ENCODE results near the gene TTC27.

The TTC27 gene

DNA sequence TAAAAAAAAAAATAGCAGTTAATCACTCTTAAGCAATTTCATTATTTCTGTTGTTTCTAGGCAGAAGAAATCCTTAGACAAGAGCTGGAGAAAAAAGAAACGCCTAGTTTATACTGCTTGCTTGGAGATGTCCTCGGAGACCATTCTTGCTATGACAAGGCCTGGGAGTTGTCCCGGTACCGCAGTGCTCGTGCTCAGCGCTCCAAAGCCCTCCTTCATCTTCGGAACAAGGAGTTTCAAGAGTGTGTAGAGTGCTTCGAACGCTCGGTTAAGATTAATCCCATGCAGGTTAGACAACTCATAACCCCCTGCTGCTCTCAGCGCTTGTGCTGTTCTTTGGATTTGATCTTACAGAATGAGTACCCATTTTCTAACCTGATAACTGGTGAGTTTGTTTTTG is 130.4 kb downstream of the TTC27 start:
- no peak for DNase-seq

DNA sequence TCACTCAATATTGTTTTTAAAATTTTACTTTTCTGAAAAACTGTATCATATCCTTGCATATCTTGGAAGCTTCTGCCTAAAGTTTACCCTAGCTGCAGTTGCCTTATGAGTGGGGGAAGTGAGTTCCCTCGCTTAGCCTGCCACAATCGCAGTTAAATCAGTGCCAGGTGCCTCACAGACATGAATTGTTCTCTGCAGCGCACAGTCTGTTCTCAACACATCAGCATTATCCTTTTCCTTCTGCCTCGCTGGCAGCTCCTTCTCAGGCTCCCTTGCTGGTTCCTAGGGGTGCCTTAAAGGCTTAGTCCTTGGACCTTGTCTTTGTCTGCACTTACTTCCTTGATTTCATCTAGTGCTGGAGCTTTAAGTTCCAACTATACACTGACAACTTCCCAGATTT is 132.8 kb downstream of the TTC27 start:
- no peak for DNase-seq

DNA sequence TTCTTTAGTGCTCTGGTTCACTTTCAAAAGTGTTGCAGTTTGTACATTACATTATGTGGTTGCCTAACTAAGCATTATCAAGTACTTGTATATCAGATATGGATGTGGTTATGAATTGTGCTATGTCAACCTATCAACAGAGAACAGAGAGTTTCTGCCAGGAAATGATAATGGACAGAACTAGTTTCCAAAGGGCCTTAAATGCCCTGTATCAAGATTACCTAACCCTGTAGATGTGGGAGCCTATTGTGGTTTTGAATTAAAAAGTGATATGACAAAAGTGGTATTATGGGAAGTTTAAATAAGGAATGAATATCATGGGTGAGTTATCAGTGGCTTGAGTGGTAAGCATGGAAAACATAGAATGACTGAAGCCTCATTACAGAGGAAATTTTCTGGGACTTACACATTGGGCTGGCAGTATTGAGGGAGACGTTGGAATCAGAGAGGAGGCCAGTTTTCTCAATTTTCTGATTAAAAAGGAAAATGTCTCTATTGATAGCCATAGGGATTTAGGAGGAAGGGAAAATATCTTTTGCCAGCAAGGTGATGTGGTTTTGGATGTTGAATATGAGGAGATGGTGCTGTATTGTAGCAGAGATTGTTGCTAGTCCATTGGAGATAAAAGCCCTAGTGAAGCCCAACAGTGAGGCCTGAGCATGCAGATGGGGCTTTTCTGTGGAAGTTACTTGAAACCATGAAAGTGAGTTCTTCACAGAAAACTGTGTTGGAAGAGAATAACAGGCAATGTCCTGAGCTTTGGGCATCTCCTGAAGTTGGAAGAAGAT is 140.7 kb downstream of the TTC27 start:
- DNase-seq = no peak

DNA sequence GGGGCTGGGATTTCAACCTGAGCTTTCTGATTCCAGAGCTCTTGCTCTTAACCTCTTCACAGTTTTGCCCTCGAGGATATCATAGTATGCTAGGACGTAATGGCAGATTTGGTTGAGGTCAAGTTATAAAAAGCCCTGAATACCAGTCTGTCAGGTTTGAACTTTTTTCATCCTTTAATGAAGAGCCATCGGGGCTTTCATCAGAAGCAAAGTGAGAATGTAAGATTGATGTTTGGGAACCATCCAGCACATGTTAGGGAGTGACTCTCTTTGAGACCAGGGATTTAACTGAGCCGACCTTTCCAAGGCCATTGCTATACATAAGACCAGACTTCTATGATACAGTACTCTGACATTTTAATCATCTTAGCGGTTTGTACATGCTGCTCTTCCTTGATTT is 142.5 kb downstream of the TTC27 start:
- DNase-seq = no peak

DNA sequence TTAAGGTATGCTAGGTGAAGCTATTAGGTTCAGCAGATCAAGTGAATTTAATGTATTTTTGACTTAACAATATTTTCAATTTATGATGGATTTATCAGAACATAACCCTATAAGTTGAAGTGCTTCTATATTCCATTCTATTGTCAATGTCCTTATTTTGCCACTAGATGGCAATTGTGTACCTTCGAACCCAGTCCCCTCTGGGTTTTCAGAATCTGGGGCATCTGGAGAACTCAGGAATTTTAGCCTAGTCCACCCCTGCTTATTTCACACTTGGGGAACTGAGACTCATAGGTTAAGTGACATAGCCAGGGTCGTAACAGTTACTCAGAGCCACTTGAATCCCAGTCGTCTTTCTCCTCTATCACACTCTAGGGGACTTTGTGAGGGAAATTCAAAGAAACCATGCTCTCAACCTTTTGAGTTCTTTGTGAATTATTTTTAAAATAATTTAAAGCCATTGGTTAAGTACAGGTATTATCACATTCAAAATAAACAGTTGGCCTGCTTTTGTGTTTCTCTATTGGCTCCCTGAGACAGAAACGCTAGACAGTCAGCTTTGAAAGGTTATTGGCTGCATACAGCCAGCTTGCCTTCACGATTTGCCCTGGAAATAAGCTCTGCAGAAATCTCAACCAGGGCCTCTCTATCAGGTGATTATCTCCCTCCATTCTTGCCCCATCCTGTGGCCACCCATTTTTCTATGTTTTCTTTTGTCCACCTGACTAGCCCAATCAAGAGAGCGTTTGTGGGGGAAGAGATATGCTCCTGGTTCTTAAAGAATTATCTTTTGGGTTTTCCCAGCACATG is 145.0 kb downstream of the TTC27 start:
- DNase-seq = peak; percentile 17

DNA sequence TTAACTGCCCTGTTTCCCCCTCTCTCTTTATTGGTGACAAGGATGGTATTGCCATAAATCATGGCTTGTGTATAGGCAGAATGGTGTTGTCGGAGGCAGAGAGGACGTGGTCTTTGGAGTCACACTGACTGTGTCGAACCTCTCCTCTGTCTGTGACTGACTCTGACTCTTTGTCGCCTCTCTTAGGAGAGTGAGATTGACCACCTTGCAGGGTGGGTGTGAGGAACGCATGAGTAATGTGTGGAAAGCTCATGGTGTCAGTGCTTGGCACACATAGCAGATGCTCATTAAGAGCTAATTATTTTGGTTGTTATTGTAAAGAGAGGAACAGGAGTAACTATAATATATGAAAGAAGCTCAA is 145.6 kb downstream of the TTC27 start:
- no peak for DNase-seq

DNA sequence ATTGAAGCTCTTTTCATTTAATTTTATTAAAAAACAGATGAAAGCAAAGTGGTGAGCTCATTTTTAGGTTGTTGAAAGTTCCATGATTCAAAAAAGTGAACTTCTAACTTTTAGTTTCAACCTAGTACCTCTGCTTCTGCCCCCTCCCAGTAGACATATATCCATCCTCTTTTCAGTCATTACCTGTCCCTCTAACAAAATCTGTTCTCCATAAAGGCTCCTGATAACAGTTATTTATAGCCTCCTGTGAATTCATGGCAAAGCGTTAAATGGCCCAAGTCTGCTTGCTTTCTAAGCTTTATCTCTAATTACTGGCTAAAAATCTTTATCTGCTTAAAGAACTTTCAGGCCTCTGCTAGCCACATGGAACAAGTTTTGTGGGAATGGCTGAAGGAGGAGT is 148.1 kb downstream of the TTC27 start:
- no peak for DNase-seq

DNA sequence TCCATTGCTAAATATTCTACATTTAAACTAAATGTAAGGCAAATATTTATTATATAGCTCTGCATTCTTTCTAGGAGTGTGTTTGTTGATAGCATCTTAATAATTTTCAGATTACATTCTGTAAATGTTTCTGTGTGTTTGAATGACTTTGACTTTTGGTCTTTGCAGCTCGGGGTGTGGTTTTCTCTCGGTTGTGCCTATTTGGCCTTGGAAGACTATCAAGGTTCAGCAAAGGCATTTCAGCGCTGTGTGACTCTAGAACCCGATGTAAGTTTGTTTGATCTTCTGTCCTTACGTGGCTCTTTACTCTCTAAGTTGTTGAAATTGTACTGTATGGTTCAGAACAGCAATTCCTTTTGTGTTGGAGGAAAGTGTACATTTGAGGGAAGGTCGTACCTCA is 149.9 kb downstream of the TTC27 start:
- DNase-seq = no peak

DNA sequence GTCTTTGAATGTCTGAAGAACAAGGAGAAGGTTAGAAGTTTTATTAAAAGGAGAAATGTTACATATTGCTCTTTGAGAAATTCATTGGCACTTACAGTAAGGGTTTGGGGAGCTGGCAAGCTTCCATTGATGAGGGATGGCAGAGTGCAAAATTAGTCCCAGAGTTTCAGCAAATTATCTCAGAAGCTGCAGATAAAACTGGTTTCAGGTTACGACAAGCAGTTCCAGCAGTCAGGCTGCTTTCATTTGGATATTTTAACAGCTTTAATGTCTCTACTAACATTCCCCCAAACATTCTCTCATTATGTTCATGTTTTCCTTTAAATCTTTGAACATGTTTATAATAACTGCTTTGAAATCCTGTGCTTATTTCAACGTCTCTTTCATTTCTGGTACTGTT is 153.1 kb downstream of the TTC27 start:
- DNase-seq = no peak

DNA sequence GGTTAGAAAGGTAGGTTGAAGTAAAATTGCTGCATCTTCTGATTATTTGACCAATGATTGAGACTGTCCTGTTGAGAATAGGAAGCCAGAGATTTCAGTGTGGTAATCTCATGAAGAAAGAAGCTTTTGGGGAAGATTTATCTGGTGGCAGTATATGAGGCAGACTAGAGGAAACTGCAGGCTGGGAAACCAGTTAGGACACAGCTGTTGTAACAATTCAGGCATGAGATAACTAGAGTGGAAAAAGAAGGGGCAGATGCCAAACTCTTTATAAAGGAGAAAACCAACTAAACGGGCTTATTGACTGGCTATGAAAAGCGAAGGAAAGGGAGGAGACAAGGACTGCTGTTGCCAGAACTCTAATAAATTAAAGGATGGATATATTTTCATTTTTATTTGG is 155.6 kb downstream of the TTC27 start:
- no peak for DNase-seq

DNA sequence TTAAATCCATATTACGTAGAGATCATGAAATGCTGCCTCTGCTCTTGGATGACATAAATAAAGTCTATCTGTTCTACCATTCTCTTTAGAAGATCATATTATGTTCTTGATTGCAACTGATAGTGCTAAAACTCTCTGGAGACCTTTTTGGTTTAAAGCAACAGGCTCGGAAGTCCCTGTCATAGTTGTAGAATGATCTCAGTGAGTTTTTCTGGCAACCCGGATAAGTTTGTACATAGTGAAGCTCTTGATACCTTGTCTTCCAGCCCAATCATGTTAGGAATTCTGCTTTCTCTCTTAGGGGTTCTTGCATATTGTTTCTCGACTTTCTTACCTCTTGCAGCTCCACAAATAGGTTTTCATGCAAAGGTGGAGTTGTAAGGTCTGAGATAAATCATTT is 156.1 kb downstream of the TTC27 start:
- no peak for DNase-seq

DNA sequence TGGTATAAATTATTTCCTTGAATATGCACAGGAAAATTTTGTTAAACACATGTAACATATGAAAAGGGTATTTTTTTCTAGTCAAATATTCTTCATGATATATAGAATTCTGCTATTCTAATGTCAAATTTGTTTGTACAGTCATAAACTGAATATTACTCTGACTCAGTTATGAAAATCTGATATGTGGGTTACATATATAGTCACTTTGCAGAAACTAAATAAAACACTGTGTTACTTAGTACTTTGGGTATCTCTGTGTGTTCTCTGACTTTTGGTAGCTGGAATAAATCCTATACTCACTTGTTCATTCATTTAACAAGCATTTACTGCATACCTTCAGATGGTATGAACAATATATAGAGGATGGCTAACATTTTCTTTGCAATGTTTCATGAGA is 159.4 kb downstream of the TTC27 start:
- no peak for DNase-seq

DNA sequence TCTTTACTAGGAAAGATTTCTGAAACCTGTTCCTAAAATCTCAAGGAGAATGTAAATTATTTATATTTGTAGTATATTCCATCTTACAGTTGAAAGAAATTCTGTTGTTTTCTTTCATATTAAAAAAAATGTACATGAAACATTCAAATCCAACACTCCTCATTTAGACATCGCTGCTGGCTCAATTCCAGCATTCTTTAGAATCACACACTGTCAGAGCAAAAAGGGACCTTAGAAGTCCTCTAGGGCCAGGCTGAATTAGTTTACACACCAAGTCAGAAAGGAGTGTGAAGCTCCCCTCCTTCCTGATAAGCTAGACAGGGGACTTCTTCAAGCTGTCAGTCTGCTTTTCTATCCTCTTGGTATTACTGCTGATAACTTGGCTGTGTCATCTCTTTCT is 160.3 kb downstream of the TTC27 start:
- DNase-seq = no peak

DNA sequence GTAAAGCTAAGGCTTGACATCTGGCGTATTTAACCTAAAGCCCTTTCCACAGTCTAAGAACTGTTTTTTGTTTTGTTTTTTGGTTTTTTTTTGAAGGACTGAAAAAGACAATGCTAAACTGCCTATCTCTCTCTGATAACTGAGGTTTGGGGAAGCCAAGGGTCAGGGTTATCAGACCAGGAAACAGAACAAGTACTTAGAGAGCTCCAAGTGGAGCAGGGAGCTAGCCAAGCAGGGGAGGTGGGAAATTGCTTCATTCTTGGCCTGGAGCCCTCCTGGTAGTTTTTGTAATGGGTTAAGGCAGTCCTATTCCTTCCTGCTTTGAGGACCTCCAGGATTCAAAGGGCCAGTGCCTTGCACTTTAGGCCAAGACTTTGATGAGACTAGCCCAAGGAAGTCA is 164.6 kb downstream of the TTC27 start:
- no peak for DNase-seq

DNA sequence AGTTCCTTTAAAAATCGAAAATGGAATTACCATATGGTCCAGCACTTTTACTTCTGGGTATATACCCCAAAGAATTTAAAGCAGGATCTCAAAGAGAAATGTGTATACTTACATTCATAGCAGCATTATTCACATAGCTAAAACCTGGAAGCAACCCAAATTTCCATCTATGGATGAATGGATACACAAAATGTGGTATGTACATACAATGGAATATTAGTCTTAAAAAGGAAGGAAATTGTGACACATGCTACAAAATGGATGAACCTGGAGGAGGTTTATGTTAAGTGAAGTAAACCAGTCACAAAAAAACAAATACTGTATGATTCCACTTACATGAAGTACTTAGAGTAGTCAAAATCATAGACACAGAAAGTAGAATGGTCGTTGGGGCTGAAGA is 171.0 kb downstream of the TTC27 start:
- no peak for DNase-seq

DNA sequence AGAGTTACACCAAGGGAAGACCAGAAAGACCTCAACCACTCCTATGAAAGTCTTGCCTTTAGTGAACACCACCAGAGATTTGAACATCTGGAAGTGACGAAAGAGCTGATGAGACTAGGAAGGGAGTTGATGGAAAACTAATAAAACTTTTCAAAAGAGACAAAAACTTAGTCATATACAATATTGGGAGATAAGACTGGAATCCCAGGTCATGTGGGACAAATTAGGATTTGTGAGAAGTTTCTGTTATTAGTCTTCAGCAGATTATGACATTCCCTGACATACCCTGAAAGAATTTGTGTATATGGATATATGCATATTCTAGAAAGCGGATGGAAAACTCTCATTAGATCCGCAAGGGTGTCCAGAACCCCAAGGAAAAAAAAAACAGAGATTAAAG is 173.9 kb downstream of the TTC27 start:
- DNase-seq = no peak

DNA sequence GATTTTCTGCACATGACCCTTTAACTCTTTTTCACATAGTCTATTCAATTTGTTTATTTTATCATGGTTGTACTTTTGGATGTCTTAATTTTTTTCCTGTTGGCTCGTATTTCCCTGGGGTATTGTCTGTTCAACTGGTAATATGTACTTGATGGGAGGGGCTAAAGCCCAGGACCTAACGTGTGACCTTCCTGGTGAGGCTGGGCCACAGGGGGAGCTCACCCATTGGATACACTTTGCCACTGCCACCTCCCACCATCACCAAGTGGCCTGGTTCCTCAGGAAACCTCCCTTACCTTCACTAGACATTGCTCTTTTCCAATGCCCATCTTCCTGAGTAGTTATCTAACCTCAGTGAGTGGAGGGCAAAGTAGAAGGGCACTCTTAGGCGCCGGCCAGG is 175.0 kb downstream of the TTC27 start:
- DNase-seq = no peak

DNA sequence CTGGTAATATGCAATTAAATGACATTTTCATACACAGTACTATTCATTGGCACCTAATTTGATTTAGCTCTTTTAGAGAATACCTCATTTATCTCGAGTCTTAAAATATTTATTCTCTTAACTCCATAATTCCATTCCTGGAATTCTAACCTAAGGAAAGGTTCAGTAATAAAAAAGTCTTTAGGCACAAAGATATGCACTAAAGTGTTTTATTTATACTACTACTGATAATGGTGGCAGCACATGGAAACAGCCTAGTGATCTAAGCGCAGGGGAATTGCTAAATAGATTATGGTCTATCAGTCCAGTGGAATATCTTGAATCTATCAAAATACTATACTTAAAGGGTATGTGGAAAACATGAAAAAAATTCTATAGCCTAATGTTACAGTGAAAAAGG is 176.4 kb downstream of the TTC27 start:
- DNase-seq = no peak

DNA sequence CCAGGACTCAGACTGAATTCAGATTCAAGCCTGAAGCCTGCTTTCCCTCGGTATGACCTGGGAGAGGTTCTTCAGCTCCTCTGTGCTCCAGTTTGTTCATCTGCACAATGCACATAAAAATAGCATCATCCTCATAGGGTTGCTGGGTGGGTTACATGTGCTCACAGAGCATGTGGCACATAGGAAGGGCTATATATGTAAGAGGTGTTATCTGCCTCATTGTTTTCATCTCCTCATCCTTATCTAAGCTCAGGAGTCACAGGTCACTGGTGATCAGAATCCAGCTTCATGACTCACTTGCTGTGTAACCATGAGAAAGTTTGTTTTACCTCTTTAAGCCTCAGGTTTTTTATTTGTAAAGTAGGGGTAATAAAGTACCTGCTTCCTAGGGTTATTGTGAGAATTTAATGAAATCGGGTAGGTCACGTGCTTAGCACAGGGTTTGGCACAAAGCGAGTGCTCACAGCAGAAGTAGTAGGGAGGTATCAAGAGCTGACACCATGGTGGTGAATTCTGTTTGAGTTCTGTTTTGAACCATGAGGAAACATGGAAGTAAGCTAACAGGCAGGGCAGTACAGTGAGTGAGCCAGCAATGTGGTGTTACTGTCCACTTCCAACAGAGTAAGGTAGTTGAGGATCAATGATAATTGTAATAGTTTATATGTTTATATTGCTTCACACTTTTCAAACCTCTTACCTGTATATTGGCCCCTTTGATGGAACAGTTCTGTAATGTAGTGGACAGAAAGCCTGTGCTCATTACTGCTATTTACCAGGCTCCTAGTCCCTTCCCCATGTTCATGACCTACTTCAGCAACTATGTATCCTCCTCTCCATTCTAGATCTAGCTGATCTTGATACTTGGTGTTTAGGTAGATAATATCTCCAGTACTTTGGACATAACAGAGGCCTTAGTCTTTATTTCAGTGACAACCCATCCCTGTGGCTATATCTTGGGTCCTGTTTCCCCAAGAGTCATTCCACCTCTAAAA is 177.6 kb downstream of the TTC27 start:
- no peak for DNase-seq

DNA sequence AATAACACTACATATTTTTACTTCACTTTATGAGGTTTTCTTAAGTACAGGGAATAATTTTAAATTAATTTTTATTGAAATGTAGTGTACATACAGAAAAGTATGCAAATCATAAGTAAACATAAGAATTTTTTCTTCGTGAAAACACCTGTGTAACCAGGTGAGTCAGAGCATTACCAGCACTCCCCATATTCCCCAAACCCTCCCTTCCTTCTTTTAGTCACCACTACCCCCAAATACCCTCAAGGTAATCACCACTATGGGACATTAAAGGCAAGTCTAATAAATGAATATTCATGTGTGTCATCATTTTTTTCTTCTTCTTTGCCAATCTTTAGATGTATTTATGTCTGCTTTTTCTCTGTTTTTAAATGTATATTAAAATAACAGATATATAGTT is 179.0 kb downstream of the TTC27 start:
- DNase-seq = no peak

DNA sequence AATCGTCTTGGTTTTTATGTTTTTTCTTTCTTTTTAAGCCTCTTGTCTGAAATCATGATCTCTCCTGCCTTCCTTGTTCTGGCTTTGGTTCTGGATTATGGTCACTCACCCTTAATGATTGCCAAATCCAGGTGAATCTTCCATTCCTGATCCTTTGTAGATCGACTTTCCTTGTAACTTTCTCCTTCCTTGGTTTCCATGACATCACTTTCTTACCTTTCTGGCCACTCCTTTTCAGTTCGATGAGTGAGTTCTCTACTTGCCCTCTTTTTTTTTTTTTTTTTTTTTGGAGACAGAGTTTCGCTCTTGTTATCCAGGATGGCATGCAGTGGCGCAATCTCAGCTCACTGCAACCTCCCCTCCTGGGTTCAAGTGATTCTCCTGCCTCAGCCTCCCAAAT is 179.8 kb downstream of the TTC27 start:
- DNase-seq = no peak

DNA sequence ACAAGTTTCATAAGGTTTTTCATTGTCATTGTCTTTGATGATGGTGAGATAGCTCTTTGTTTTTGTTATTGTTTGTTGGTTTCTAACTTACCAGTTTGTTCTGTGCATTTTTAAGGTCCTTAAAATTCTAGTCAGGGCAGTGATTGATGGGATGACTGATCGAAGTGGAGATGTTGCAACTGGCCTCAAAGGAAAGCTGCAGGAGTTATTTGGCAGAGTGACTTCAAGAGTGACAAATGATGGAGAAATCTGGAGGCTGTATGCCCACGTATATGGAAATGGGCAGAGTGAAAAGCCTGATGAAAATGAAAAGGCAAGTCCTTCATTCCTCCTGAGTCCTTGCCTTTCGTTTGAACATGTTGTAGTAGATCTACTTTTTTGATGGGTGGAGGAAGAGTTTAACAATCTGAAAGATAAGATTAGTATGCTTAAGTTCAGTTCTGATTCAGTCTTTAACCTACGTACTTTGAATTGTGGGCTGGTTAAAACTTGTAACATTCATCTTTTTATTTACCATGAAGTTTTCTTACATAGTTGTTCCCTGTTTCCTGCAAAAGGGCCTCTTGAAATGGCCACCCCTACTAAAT is 183.2 kb downstream of the TTC27 start:
- DNase-seq = no peak

DNA sequence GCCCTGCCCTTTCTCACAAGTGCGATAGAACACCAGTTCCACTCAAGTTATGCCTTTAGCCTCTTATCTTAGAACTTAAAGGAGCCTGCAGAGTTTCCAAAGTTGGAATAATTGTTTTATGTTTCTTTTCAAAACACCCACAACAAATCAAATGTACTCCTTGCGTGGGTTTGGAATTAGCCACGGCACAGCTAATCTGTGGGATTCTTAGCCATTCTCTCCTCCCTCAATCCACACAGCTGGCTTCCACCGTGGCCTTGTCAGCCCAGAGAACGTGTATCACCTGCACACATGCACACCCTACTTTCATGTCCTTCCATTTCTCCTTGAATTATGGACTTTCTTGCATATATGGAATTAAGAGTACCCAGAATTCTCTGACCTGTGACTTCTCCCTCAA is 183.8 kb downstream of the TTC27 start:
- no peak for DNase-seq
